ENCODE measurements around the gene PAXIP1.

Gene PAXIP1

GRCh38 chr7:154997840-154998370, 5.0 kb downstream of the PAXIP1 start:
- no peak for DNase-seq (ENCODE audit: low read depth in 2 of 3, low spot score in 2 of 3)

GRCh38 chr7:154996756-154997155, 6.2 kb downstream of the PAXIP1 start:
- no peak for DNase-seq (ENCODE audit: low read depth in 2 of 3, low spot score in 2 of 3)

GRCh38 chr7:154996101-154996500, 6.8 kb downstream of the PAXIP1 start:
- DNase-seq (ENCODE audit: low read depth in 2 of 3, low spot score in 2 of 3), result no peak

- DNase-seq (ENCODE audit: low read depth in 2 of 3, low spot score in 2 of 3), result no peak
Observed at GRCh38 chr7:154994996-154995395, 7.9 kb downstream of the PAXIP1 start.

- no peak for DNase-seq (ENCODE audit: low read depth in 2 of 3, low spot score in 2 of 3)
Observed at GRCh38 chr7:154990964-154991540, 11.9 kb downstream of the PAXIP1 start.

GRCh38 chr7:154987571-154987970, 15.4 kb downstream of the PAXIP1 start:
- DNase-seq (ENCODE audit: low read depth in 2 of 3, low spot score in 2 of 3), result no peak

GRCh38 chr7:154986200-154986945, 16.6 kb downstream of the PAXIP1 start:
- no peak for DNase-seq (ENCODE audit: low read depth in 2 of 3, low spot score in 2 of 3)

GRCh38 chr7:154985230-154985629, 17.7 kb downstream of the PAXIP1 start:
- DNase-seq (ENCODE audit: low read depth in 2 of 3, low spot score in 2 of 3), result no peak

- DNase-seq (ENCODE audit: low read depth in 2 of 3, low spot score in 2 of 3), result no peak
Observed at GRCh38 chr7:154984601-154985188, 18.2 kb downstream of the PAXIP1 start.

GRCh38 chr7:154978017-154978416, 24.9 kb downstream of the PAXIP1 start:
- no peak for DNase-seq (ENCODE audit: low read depth in 2 of 3, low spot score in 2 of 3)

GRCh38 chr7:154977250-154977649, 25.7 kb downstream of the PAXIP1 start:
- DNase-seq (ENCODE audit: low read depth in 2 of 3, low spot score in 2 of 3), result no peak

- DNase-seq (ENCODE audit: low read depth in 2 of 3, low spot score in 2 of 3), result no peak
Observed at GRCh38 chr7:154976844-154977243, 26.1 kb downstream of the PAXIP1 start.

GRCh38 chr7:154975984-154976383, 26.9 kb downstream of the PAXIP1 start:
- no peak for DNase-seq (ENCODE audit: low read depth in 2 of 3, low spot score in 2 of 3)

GRCh38 chr7:154973381-154973780, 29.5 kb downstream of the PAXIP1 start:
- no peak for DNase-seq (ENCODE audit: low read depth in 2 of 3, low spot score in 2 of 3)

GRCh38 chr7:154968336-154969001, 34.5 kb downstream of the PAXIP1 start:
- DNase-seq (ENCODE audit: low read depth in 2 of 3, low spot score in 2 of 3), result no peak

- DNase-seq (ENCODE audit: low read depth in 2 of 3, low spot score in 2 of 3), result no peak
Observed at GRCh38 chr7:154967401-154967955, 35.4 kb downstream of the PAXIP1 start.

- no peak for DNase-seq (ENCODE audit: low read depth in 2 of 3, low spot score in 2 of 3)
Observed at GRCh38 chr7:154965014-154965413, 37.9 kb downstream of the PAXIP1 start.

GRCh38 chr7:154960063-154960790, 42.7 kb downstream of the PAXIP1 start:
- DNase-seq (ENCODE audit: low read depth in 2 of 3, low spot score in 2 of 3), result no peak

GRCh38 chr7:154956427-154956826, 46.5 kb downstream of the PAXIP1 start:
- no peak for DNase-seq (ENCODE audit: low read depth in 2 of 3, low spot score in 2 of 3)

- DNase-seq (ENCODE audit: low read depth in 2 of 3, low spot score in 2 of 3), result peak in 2 of 3 experiments; percentile 16 to 68
Observed at GRCh38 chr7:154953006-154953684, 49.8 kb downstream of the PAXIP1 start.
